Stimulated activated CD4-positive, alpha-beta T cell treated with anti-CD3 and anti-CD28 coated beads, Interleukin-1b, Interleukin-23, amount 100 ng/mL, for 24 hours (primary cell): ENCODE measurements around the gene COG2.
"Not testable (repeated sequence)": the region's sequence is repeated elsewhere in the genome, so short reads cannot be mapped to it uniquely, and the experiment has no call there.

Experiments used
- DNase-seq, 4 experiments: peaks; one replicate each; pipeline ENCODE4 v3.0.0-alpha.2; 2020; ENCODE audit warnings: low read depth in 4 of 4, low spot score in 1 of 4

COG2 gene

GRCh38 chr1:230624097-230624713 lies 18.1 kb upstream of the COG2 start:
- DNase-seq, result no peak

- no peak for DNase-seq
Observed at GRCh38 chr1:230626232-230626631, 16.0 kb upstream of the COG2 start.

GRCh38 chr1:230627767-230628166 lies 14.5 kb upstream of the COG2 start:
- DNase-seq, result no peak

GRCh38 chr1:230629511-230629910 lies 12.8 kb upstream of the COG2 start:
- no peak for DNase-seq

GRCh38 chr1:230631477-230631876 lies 10.8 kb upstream of the COG2 start:
- no peak for DNase-seq

- DNase-seq, result no peak
Observed at GRCh38 chr1:230632273-230632873, 9.9 kb upstream of the COG2 start.

- no peak for DNase-seq
Observed at GRCh38 chr1:230633469-230633868, 8.8 kb upstream of the COG2 start.

- no peak for DNase-seq
Observed at GRCh38 chr1:230634384-230634783, 7.9 kb upstream of the COG2 start.

GRCh38 chr1:230636575-230637148 lies 5.6 kb upstream of the COG2 start:
- no peak for DNase-seq

GRCh38 chr1:230639714-230640209 lies 2.5 kb upstream of the COG2 start:
- DNase-seq, result no peak

GRCh38 chr1:230641346-230641745 lies 935 bp upstream of the COG2 start:
- no peak for DNase-seq

GRCh38 chr1:230641900-230642262 lies 400 bp upstream of the COG2 start:
- no peak for DNase-seq

DNA sequence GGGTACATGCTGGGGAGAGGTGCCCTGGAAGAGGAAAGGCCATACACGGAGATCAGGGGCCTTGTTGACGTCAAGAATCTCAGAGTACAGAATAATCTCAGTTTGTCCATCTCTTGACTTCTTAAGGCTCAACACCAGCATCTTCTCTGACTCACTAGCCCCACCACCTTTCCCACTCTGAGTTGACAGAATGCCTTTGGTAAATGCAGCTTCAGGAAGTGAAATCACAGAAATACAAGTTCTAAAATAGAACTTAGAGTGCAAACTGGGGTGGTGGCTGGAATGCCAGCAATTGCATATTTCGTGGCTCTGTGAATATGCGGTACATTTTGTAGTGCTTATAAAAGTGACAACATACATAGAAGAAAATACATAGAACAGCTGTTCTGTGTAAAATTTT lies 1.6 kb downstream of the COG2 start:
- DNase-seq, result no peak

DNA sequence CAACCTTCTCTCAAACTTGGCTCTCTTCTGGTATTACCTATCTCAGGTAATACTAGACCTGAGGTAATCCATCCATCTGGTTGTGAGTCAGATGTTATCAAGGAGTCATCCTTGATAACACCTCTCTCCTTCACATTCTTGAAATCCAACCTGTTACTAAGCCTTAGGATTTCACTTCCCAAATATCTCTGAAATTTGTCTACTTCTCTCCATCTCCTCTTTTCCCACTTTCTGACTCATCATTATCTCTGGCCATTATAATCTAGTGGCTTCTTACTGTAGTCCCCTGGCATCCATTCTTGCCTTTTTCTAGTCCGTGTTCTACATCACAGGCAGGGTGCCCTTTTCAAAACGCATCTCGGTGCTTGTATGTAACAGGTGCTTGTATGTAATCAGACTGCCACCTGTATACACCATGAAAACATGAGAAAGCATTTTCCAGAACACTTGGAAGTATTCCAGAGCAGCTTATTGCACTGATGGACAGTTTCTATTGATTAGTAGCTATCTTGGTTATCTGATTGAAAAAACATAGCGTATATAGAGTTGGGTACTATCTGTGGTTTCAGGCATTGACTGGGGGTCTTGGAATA lies 4.5 kb downstream of the COG2 start:
- no peak for DNase-seq

- no peak for DNase-seq
Observed at GRCh38 chr1:230647321-230647720, 5.0 kb downstream of the COG2 start.

GRCh38 chr1:230648114-230648513 lies 5.8 kb downstream of the COG2 start:
- DNase-seq, result no peak

- DNase-seq, result no peak
Observed at GRCh38 chr1:230650300-230650699, 8.0 kb downstream of the COG2 start.

DNA sequence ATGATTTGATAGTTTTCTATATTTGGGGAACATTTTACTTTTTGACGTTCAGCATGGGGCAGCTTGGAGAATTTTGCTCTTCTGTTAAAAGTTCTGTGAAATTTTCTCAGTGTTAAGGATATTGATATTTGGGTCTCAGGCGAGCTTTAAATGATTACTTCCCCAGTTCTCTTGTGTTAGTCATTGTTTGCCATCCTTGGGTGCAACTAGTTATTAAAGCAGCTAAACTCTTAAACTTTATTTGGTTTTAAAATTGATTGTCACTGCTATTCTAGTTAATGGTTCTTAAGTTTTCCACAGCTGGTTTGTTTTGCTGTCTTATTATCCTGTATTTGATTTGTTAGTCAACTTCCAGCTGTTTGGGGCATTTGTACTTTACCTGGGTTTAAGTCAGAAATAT lies 9.0 kb downstream of the COG2 start:
- no peak for DNase-seq

- not testable (repeated sequence) for DNase-seq
Observed at GRCh38 chr1:230656719-230657118, 14.4 kb downstream of the COG2 start.

GRCh38 chr1:230658103-230658502 lies 15.8 kb downstream of the COG2 start:
- not testable (repeated sequence) for DNase-seq

GRCh38 chr1:230658691-230659090 lies 16.4 kb downstream of the COG2 start:
- DNase-seq, result no peak

DNA sequence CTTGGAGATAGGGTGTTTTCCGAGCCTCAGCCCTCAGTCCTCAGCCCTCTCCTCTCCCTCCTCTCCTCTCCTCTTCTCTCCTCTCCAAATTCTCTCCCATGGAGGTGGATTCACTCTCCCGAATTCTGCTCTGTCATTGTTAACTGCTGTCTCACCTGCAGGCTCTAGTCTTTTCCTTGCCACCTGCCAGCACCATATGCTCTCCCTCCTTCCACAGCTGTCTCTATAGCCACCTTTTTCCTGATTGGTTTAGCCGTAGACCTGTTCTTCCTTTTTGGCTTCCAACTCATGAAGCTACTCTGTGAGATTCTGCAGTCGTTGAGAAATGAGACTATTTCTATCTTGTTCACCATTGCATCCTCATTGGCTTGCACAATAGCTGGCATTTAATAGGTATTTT lies 19.7 kb downstream of the COG2 start:
- no peak for DNase-seq
